ENCODE measurements around the gene DHX16. TPM values are rescaled to one million over a fixed set of nuclear protein-coding genes. Genes with fewer than 3 reads are reported as not detected.

Gene DHX16
- total and polyA plus RNA-seq, 9 of the 15 experiments (the other 6 are each of a cell fraction or from before 2014, with no cell fraction given): 14.6 to 66.1 (median 47.5) TPM

GRCh38 chr6:30686009-30686907, 13.5 kb upstream of the DHX16 start, which contains the start of gene PPP1R18 (continued):
- TF ChIP-seq MXD1 (CRISPR knock-in tag; IDR thresholded peaks at IDR 0.05; ENCODE audit: borderline replicate concordance, poor library complexity, severe bottlenecking) (no peak), ASH1L (IDR thresholded peaks at IDR 0.05; ENCODE audit: borderline replicate concordance, low read depth, partially characterized antibody) (no peak), ZEB2 (IDR thresholded peaks at IDR 0.05) (peak; percentile 53; the same call in 1 of the 2 replicates), NCOA1 (IDR thresholded peaks at IDR 0.05; ENCODE audit: low read depth) (0 out of 2 replicates have a peak, but pooled peaks have one; percentile 26), SOX6 (IDR thresholded peaks at IDR 0.05) (no peak), XRCC5 (IDR thresholded peaks at IDR 0.05; ENCODE audit: low read depth, low read length) (no peak), NR2C1 (IDR thresholded peaks at IDR 0.05) (no peak), NR2C1 (tag; IDR thresholded peaks at IDR 0.05) (no peak), ARID3A (IDR thresholded peaks at IDR 0.05; ENCODE audit: borderline replicate concordance, low read depth, low read length) (no peak), SIN3A (IDR thresholded peaks at IDR 0.05; ENCODE audit: borderline replicate concordance in 2 of 2, control insufficient read depth in 1 of 2, low read depth in 2 of 2, low read length in 2 of 2) (peak in 1 of 2 experiments; percentile 75; a peak in 3 of 4 replicates), ZNF274 (IDR thresholded peaks at IDR 0.05; ENCODE audit: borderline replicate concordance, low read depth, low read length) (no peak), TRIM25 (IDR thresholded peaks at IDR 0.05; ENCODE audit: borderline replicate concordance) (no peak; the same call in none of the 2 replicates), KAT8 (IDR thresholded peaks at IDR 0.05; ENCODE audit: low read depth) (no peak), PYGO2 (tag; IDR thresholded peaks at IDR 0.05) (no peak), MCM2 (IDR thresholded peaks at IDR 0.05; ENCODE audit: low read depth) (no peak), ETV6 (IDR thresholded peaks at IDR 0.05; ENCODE audit: borderline replicate concordance in 1 of 2, low read depth in 2 of 2, low read length in 1 of 2) (no peak), ETV6 (CRISPR knock-in tag; IDR thresholded peaks at IDR 0.05; ENCODE audit: borderline replicate concordance) (no peak), VEZF1 (CRISPR knock-in tag; IDR thresholded peaks at IDR 0.05) (peak; percentile 76), FOXJ2 (tag; IDR thresholded peaks at IDR 0.05) (no peak), ZNF146 (CRISPR knock-in tag; IDR thresholded peaks at IDR 0.05; ENCODE audit: unreplicated experiment) (no peak), ARNT (IDR thresholded peaks at IDR 0.05) (peak in 1 of 2 experiments; percentile 67; a peak in 1 of 4 replicates), GTF2F1 (IDR thresholded peaks at IDR 0.05; ENCODE audit: low read depth, low read length) (no peak), SRSF9 (IDR thresholded peaks at IDR 0.05; ENCODE audit: borderline replicate concordance, low read depth, low read length) (no peak)

Measured in K562 (cell line).